ENCODE measurements around the gene RENBP.
A peak's percentile ranks its signal among the peaks of the same experiment; 100 is the strongest.
"Not testable (repeated sequence)": the region's sequence is repeated elsewhere in the genome, so short reads cannot be mapped to it uniquely, and the experiment has no call there.

RENBP gene

DNA sequence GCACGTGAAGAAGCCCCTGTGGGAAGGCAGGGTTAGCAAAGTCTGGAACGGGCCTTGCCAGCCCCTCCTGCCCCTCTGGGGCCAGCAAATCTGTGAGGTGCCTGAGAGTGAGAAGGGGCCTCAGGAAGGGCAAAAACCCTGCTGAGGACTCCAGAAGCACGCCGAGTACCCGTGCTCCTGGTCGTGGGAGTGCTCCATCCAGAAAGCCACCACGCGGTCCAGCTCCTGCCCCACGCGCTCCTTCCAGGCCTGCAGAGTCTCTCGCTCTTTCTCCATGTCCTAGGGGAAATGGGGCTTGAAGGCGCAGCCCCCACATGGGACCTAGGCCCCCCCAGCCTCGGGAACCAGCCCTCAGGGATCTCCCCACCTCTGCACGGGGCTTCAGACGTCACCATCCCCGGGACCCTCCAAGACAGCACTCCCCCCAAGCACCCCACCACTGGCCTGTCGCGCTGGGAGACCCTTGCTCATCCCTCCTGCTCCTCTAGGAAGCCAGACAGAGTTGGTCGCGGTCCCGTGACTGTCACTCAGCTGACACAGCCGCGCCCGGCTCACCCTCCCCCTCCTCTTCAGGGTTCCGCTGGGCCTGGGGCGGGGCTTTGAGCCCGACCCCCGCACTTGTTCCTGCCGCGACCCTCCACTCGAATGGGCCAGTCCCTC lies at the start of gene RENBP:
Gene RENBP, minus strand, starts transcription at position 504 of the 660 bp plus-strand sequence. Its CDS starts 33 bp downstream, at position 471.
- DNase-seq, result no peak

DNA sequence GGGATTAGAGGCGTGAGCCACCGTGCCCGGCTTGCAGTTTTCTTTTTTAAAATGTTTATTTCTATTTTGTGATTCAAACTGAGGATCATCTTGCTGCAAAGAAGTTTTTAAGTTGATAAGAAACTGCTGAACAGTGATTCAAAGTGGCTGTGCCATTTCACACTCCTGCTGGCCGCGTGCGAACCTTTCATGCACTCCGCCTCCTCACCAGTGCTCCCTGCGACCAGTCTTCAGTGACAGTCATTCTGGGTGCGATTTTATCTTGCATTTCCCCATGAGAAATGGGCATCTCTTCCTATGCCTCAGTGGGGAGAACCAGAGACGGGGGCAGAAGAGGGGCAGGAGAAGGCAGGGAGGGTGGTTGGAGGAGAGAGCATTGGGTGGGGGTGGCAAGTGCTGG lies 49.5 kb upstream of the RENBP start:
- no peak for DNase-seq

DNA sequence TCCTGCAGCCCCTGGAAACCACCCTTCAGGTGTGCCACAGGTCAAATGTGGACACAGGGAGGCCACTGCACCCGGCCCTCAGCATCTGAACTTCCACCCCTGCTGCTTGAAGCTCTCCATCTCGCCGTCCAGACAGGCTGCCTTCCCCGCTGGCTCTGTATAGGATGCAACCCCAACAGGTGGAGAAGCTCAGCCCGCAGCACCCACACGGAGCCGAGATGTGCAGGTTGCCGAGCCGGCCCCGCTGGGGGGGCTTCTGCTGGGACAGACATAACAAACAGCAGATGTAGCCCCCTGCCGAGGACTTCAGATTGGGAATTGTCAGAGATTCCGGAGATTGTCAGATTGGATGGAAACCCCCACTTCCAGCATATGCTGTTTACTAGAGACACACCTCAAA lies 48.6 kb upstream of the RENBP start:
- no peak for DNase-seq

DNA sequence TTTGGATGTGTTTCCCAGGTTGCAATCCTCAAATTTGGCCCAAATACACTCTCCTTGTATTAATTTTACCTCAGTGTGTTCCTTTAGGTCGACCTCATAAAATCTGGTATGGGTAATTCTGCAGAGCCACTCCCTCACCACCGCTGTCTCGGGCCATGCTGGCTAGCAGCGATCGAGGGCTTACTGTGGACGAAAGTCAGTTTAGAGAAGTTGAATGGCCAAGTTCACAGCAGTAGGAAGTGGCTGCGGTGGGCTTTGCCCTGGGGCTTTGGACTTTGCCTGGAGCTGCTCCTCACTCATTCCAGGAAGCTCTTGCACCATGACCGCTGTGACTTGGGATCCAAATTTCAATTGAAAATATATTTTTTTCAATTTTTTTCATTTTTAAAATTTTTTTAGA lies 47.7 kb upstream of the RENBP start:
- no peak for DNase-seq

DNA sequence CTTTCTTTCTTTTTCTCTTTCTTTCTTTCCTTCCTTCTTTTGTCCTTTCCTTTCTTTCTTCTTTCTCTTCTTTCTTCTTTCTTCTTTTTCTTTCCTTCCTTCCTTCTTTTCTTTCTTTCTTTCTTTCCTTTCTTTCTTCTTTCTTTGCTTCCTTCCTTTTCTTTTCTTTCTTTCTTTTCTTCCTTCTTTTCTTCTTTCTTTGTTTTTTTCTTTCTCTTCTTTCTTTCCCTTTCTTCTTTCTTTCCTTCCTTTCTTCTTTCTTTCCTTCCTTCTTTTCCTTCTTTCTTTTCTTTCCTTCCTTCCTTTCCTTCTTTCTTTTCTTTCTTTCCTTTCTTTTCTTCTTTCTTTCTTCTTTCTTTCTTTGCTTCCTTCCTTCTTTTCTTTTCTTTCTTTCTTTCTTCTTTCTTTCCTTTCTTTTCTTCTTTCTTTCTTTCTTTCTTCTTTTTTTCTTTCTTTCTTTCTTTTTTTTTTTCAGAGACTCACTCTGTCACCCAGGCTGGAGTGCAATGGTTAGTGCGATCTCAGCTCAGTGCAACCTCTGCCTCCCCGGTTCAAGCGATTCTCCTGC lies 46.7 kb upstream of the RENBP start:
- DNase-seq, result no peak

DNA sequence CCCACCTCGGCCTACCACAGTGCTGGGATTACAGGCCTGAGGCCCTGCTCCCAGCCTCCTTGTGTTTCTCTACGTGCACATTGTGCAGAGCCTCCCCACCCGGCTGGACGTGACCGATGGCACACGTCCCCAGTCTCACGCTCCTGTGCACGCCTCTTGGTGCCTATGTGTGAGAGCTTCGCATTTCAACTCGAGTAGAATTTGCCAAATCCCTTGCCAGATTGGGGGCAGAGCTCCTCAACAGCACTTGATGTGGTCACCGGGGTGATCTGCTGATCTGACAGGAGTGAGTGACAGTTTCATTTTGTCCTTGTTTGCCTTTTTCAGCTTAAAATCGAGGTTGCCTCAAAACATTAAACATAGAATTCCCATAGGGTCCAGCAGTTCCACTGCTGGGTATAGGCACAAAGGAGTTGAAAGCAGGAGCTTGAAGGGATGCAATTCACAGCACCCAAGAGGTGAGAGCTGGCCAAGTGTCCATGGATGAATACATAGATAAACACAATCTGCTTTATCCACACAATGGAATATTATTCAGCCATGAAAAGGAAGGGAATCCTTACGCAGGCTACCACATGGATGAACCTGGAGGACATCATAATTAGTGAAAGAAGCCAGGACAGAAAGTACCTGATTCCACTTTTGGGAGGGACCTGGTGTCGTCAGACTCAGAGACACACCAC lies 45.7 kb upstream of the RENBP start:
- DNase-seq, result no peak

DNA sequence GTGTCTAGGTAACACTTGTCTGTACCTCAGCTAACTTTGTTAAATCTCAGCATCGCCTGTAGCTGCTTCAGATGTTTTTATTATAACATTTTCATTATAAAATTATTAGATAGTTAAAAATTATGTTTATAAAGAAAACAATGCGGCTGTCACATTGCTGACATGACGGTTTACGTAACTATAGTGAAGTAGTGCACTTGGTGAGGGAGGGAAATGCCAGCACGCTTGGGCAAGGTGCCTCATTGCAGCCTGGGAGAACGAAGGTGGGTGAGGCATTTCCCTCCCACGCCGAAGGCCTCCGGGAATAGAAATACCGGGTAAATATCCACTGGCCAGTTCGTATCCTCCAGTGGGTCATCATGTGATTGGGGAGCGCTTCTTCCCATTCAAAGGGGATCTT lies 44.0 kb upstream of the RENBP start:
- no peak for DNase-seq

DNA sequence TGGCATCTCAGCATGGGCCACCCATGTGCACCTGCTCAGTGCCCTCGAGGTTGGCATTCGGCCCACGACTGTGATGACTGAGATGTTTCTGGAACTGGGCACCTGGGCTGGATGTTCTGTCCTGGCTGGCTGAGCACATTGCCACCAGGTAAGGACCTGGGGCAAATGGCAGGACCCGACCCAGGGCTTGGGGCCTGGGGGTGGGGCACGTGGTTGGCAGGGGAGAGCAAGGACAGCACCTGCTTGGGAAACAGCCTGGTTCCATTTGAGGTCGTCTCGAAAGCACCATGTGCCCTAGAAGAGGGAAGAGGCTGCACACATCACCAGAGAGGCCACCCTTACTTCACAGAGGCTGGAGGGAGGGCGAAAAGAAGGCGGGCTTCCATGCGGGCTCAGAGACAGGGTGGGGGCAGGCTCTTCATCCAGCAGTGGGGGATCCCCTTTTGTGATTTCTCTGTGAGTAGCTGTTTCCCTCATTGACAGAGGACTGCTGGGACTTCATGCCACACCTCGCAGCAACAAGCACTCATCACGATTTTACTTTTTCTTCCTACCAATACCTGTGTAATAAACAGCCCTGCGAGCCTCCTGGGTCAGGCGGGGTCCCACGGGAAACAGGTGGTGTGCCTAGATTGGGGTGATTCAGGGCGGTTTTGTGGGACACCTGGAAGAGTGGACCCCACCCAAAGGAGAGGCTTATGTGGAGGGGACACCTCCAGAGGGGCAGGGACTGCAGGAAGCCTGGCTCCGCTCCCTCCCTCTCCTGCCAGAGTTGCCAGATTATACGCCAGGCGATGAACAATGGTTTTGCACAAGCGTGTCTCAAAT lies 40.1 kb upstream of the RENBP start:
- no peak for DNase-seq

DNA sequence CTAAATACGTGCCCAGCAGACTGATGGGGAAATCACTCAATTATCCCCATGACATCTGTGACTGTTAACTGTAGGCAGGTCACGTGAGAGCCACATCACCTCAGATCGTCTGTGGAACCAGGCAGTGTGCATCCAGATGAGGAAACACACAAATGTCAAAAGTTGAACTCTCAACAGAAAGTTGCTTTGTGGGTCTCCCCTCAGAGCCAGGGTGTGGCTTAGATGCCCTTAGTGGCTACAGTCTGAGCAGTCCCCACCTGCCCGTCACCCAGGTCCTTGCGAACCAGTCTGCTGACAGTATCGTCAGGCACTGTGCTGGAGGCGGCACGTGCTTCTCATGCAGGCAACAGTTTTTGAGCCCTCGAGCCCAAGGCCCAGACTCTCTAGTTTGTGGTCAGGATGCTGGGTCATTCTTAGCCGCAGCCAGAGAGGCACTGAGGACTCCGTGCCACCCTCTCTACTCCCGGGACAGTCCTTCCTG lies 38.9 kb upstream of the RENBP start:
- DNase-seq, result no peak

DNA sequence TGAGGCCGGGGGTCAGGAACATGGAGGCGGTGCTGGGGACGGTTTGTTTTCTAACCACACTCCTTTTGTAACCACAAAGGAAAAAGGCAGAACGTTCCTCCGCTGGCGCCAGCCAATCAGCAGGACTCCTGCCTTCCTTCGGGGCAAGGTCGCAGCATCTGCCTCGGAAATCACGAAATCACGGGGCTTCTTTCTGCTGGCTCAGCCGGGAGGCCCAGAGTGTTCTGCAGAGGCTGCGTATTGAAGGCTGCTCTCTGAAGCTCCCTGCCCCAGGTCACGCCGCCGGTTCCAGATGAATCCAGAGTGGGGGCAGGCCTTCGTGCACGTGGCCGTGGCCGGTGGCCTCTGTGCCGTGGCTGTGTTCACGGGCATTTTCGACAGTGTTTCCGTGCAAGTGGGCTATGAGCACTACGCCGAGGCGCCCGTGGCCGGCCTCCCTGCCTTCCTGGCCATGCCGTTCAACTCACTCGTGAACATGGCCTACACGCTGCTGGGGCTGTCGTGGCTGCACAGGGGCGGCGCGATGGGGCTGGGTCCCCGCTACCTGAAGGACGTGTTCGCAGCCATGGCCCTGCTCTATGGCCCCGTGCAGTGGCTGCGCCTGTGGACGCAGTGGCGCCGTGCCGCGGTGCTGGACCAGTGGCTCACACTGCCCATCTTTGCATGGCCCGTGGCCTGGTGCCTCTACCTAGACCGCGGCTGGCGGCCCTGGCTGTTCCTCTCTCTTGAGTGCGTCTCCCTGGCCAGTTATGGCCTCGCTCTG lies 37.5 kb upstream of the RENBP start:
- DNase-seq, result no peak

DNA sequence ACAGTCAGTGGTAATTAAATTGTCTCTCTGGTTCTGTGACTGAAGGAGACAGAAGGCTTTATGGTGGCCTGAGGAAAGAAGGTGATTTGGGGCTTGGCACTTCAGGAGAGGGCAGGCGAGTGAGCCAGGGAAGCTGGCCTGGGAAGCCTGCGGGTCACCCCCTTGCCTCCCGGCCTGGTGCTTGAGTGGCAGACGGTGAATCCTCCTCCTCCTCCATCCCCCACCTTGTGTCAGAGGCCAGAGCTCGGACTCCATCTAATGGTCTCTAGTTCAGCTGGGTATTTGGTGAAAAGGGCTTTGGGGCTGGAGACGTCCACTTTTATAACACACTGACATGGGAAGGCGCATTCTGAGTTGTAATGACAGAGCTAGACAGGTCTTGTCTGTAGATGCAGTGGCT lies 36.8 kb upstream of the RENBP start:
- no peak for DNase-seq

DNA sequence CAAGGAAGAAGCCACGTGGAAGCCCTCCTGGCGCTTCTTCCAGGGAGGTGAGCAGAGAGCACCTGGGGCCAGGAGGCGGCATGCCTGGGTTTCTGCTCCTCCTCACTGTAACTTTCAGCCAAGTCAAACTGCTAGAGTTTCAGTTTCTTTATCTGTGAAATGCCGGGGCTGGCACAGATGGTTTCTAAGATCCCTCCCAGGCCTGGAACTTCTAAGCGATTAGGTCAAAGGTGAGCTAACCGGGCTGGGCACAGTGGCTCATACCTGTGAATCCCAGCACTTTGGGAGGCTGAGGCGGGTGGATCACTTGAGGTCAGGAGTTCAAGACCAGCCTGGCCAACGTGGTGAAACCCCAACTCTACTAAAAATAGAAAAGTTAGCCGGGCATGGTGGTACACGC lies 36.0 kb upstream of the RENBP start:
- not testable (repeated sequence) for DNase-seq

DNA sequence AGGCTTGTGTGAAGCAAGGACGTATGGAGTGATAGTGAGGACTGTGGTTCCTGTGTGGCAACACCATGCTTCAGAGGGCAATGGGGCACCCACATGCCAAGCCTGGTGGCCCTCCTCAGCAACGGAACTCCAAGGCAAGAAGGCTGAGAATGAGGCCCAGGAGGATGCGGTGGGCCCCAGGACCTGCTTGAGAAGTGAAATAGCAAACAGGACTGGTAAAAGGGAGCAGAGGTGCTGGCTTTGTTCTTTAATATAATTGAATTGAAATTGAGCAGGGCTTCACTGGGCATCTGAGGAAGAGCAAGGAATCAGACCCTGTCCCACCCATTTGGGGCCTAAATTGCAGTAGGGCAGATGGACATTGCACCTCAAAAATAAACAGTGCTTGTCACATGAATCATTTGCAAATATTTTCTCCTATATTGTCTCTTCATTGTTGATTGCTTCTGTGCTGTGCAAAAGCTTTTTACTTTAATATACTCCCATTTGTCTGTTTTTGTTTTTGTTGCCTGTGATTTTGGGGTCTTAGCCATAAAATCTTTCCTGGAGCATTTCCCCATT lies 30.4 kb upstream of the RENBP start:
- DNase-seq, result no peak

DNA sequence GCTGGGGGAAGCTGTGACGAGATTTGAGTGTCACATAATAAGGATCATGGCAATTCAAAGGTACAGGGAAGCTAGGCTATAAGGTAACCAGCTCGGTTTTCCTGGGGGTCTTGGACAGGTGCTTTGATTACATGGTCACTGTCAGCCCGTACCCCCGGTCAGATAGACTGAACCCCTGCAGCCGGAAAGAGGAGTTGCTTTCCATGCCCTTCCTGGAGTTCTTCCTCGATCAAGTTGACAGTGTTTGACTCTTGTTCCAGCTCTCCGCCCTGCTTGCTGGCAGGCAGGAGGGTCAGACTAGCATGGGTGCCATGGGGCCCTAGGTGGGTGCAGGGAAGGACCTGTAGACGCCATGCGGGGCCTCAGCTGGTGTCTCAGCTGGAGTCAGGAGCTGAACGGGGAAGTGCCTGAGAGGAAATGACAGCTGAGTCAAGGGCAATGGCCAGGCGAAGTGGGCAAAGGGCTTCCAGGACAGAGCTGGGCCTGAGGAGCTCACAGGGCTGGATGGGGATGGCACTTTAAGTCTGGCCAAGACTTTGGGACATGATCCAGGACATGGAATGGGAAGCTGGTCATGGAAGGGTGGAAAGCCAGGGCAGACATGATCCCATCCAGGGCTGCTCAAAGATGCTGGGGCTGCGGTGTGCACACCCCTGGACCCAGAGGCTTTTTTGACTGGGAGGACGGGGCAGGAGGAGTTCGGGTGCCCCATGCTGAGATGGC lies 29.7 kb upstream of the RENBP start:
- no peak for DNase-seq

DNA sequence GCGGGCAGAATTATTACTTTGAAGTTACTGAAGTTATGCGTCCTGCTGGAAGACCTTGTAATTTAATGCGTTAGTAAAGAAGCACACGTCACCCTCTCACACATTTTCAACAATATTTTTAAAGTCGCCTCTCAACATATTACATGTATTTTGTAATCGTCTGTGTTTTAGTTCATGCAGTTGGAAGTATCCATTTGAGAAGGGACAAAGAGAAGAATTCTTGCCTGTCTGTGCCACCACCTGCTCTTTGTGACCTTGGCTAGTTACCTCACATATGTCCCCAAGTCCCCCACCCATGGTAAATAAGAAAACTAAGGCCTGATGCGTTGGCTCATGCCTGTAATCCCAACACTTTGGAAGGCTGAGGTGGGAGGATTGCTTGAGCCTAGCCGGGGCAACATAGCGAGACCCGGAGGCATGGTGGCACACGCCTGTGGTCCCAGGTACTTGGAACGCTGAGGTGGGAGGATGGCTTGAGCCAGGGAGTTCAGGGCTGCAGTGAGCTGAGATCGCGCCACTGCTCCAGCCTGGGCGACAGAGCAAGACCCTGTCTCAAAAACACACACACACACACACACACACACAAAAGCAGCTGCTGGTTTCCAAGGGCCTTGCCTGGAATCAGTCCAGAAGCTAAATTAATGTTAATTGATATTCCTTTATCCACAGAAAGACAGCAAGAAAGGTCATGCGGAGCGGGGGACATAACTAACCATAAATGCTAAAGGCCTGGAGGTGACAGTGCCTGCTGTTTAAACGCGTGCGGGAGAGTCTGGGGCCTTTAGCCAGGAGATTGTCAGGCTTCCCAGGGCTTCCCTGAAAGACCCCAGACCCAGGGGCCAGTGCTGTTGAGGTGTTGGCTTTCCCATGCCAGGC lies 28.9 kb upstream of the RENBP start:
- DNase-seq, result no peak

DNA sequence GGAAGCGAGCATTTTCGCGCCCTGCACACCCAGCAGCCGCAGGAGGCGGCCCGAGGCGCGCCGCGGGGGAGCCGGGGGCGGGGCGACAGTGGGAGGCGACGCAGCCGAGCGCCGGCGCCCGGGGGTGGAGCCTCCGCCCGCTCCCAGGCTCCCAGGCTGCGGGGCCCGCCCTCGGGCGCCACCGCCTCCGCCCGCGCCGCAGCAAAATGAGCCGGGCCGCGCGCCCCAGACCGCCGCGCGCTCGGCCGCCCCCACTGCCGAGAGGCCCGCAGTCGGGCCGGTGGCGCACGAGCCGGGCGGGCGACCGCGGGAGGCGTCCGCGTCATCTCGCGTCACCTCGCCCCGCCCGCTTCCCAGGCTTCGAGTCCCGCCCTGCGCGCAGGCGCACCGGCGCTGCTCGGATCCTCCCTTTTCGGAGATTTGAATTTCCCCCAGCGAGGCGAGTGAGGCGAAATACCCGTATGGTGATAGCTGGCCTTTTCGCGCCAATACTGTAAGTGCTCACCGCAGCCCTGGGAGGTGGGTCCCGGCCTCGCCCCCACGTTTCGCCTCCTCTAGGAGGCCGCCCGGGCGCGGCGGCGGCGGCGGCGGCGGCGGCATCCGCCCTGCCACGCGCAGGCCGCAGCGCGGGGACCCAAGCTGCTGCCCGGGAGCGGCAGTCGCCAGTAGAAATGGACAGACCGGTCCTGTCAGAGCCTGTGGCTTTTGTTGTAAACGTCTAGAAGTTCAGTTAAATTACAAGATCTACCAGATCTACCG lies 28.1 kb upstream of the RENBP start, which contains the start of gene TMEM187:
Gene TMEM187, plus strand, starts transcription at position 387 of the 759 bp plus-strand sequence. CDS start 9,309 bp downstream, outside the sequence.
- peak; percentile 67 for DNase-seq

DNA sequence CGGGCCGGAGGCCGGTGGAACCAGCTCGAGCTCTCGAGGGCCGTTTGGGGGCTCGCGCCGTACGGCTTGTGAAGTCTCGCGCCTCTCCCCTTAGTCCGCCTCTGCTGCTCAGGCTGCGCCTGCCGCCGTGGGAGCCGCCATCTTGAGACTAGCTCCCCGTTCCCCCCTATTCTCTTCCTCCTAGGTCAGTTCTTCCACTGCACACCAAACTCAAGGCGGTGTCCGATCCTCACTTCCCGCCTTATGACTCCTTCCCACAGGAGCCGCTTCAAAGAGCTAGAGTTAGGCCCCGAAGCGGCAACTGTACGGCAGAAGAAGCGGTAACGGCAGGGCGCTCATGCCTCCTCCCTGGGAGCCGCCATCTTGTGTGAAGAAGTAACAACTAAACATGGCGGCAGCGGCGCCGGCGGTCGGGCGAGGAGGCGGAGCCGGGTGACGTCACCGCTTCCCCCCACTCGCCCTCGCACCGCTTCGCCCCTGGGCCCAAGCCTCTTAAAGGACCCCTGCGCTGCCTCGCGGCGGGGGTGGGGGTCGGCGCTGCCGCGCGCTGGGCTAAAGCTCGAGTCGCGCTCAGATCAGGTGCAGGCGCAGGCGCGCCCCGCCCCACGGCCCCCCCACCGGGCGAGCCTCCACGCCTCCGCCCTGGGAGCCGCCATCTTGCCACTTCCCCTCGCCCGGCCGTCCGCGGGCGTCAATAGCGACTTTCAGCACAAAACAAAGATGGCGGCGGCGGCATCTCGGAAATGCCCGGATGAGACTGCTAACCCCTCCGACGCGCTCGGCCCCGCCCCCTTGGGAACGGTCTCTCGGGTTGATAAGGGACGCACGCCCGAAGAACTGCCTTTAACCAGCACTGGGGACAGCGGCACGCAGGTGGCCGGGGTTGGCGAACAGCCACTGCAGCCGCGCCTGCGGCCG lies 27.3 kb upstream of the RENBP start, which contains the start of gene HCFC1:
Gene HCFC1, minus strand, starts transcription at position 369 of the 918 bp plus-strand sequence. CDS start 978 bp downstream, outside the sequence.
- peak; percentile 36 for DNase-seq

DNA sequence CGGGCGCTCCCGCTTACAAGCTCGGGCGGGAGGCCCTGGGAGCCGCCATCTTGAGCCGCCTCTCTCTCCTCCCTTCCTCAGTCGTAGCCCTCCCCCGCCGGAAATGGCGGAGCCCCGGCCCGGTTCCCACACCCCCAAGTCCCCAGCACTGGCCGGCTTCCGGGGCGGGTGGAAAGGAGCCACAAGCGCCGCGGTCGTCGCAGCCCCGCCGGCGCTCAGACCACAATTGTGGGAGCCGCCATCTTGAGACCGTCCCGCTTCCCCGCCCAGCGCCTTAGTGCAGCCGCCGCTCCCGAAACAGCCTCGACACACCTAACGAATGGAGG lies 26.6 kb upstream of the RENBP start:
- DNase-seq, result peak; percentile 15

All from NCI-H1048 (cell line).